ENCODE measurements around the gene RNASE8.
A peak's percentile ranks its signal among the peaks of the same experiment; 100 is the strongest.

The RNASE8 gene

DNA sequence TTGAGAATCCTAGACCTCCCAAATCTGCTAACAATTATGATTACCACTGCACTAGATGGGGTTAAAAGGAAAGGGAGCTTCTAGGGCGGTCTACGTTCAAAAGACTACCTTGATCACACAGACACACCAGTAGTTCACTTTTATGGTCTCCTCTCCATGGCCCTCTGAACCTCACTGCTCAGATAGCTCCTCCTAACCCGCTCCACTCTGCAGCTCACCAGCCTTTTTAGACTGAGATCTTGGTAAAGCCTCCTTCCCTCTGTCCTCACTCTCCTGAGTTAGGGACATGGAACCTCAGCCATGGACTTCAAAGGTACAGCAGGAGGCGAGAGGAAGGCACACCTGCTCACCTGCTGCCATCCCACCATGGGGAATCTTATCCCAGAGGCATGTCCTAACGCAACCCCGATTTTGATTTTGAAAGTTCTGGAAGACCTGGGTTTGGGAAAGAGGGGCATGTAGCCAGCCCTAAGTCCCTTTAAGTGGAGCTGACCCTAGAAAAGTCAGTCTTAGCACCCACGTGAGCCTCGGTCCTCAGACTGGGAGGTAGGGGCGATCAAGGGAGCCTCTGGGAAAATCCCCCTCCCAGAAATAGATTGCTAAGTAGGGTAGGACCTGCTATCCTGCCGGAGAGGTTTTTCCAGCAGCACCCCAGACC is 39.5 kb downstream of the RNASE8 start:
- peak overlapping the region in 3 of 5 donors; percentile 24 to 33 (median 27) for H3K4me3 ChIP-seq (ENCODE audit: low read depth in 1 of 5, low read length in 5 of 5)
- H3K9ac ChIP-seq (ENCODE audit: low read length in 5 of 5) = peak overlapping the region in 4 of 5 donors; percentile 11 to 67 (median 52)
- H3K9me3 ChIP-seq (ENCODE audit: control insufficient read depth in 5 of 5, low read length in 5 of 5) = no peaks in the 10 kb centered on the region
- H3K27ac ChIP-seq (ENCODE audit: low read depth, low read length) = peak overlapping the region; percentile 87
- H3K4me1 ChIP-seq (ENCODE audit: control insufficient read depth in 5 of 5, insufficient read depth in 5 of 5, low read length in 5 of 5) = peaks cover 4 to 44% (median 34%) of the 10 kb centered on the region in 5 donors
- H3K36me3 ChIP-seq (ENCODE audit: control insufficient read depth in 5 of 5, insufficient read depth in 5 of 5, low read length in 5 of 5) = peaks cover 0 to 11% (median 8%) of the 10 kb centered on the region in 5 donors
- H3K27me3 ChIP-seq (ENCODE audit: control insufficient read depth in 5 of 5, insufficient read depth in 4 of 5, low read length in 5 of 5) = no peaks in the 10 kb centered on the region

DNA sequence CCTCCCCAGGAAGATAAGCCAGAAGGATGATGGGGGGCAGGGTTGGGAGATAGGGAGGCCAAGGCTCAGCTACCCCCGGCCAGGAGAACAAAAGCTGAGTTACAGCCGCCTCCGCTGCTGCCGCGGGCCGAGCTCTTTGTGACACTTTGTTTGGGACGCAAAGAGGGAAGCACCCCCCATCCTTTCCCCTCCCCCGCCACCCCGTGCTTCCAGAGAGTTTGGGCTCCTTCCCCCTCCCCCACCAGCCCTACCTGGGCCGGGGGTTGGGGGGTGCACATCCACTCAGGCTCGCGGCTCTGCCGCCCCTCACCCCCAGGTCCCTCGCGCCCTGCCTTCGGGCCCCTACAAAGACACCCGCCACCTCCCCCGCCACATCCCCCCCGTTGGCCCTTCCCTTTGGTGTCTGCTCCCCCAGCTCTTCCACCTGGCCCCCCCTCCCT is 40.0 kb downstream of the RNASE8 start:
- H3K36me3 ChIP-seq (ENCODE audit: control insufficient read depth in 5 of 5, insufficient read depth in 5 of 5, low read length in 5 of 5) = peaks cover 0 to 9% (median 7%) of the 10 kb centered on the region in 5 donors
- H3K9me3 ChIP-seq (ENCODE audit: control insufficient read depth in 5 of 5, low read length in 5 of 5) = no peaks in the 10 kb centered on the region
- H3K27ac ChIP-seq (ENCODE audit: low read depth, low read length) = peak overlapping the region; percentile 87
- no peaks in the 10 kb centered on the region for H3K27me3 ChIP-seq (ENCODE audit: control insufficient read depth in 5 of 5, insufficient read depth in 4 of 5, low read length in 5 of 5)
- H3K4me3 ChIP-seq (ENCODE audit: low read depth in 1 of 5, low read length in 5 of 5) = peak overlapping the region in 2 of 5 donors; percentile 24 to 27
- H3K4me1 ChIP-seq (ENCODE audit: control insufficient read depth in 5 of 5, insufficient read depth in 5 of 5, low read length in 5 of 5) = peaks cover 4 to 40% (median 31%) of the 10 kb centered on the region in 5 donors
- peak overlapping the region in 3 of 5 donors; percentile 11 to 67 (median 56) for H3K9ac ChIP-seq (ENCODE audit: low read length in 5 of 5)

DNA sequence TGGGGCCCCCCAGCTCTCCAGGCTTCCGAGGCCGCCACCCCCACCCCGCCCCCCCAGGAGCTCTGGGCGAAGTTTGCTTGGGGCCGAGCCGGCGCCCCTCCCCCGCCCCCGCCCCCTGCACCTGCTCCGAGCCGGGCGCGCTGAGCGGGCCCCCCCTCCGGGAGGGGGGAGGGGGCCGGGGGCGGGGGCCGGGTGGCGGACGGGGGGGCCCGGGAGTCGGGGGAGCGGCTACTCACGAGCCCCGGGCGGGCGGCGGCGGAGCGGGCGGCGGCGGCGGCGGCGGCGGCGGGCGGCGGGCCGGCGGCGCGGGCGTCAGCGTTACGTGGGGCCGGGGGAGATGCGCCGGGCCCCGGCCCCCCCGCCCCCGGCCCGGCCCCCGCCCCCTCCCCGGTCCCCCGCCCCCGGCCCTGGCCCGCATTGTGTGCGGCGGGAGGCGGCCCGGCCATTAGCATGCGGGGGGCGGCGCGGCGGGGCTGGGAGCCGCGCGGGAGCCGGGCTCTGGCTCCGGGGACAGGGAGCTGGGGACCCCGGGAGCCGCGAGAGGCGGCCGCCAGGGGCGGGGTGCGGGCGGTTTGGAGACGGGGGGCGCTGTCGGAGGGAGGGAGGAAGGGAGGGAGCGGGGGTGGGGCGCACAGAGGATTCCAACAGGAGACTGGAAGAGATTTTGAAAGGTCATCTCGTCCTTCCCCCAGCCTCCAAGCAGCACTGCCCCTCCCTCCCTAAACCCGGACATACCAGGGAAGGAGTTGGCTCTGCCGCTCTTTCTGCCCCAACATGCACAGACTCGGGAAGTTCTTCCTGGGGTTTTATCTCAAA is 40.7 kb downstream of the RNASE8 start, which contains the start of gene ZNF219:
Gene ZNF219, minus strand, starts transcription at position 580 of the 816 bp plus-strand sequence. CDS start 5,064 bp downstream, outside the sequence.
- no peaks in the 10 kb centered on the region for H3K27me3 ChIP-seq (ENCODE audit: control insufficient read depth in 5 of 5, insufficient read depth in 4 of 5, low read length in 5 of 5)
- peaks cover 0 to 2% (median under 1%) of the 10 kb centered on the region in 5 donors for H3K36me3 ChIP-seq (ENCODE audit: control insufficient read depth in 5 of 5, insufficient read depth in 5 of 5, low read length in 5 of 5)
- peak within 1 kb of the TSS; percentile 65 to 79 (median 71) for H3K4me3 ChIP-seq (ENCODE audit: low read depth in 1 of 5, low read length in 5 of 5)
- H3K9ac ChIP-seq (ENCODE audit: low read length in 5 of 5) = peak within 1 kb of the TSS; percentile 65 to 87 (median 81)
- peaks cover 8 to 45% (median 35%) of the 10 kb centered on the region in 5 donors for H3K4me1 ChIP-seq (ENCODE audit: control insufficient read depth in 5 of 5, insufficient read depth in 5 of 5, low read length in 5 of 5)
- peak within 1 kb of the TSS; percentile 89 for H3K27ac ChIP-seq (ENCODE audit: low read depth, low read length)
- no peaks in the 10 kb centered on the region for H3K9me3 ChIP-seq (ENCODE audit: control insufficient read depth in 5 of 5, low read length in 5 of 5)

DNA sequence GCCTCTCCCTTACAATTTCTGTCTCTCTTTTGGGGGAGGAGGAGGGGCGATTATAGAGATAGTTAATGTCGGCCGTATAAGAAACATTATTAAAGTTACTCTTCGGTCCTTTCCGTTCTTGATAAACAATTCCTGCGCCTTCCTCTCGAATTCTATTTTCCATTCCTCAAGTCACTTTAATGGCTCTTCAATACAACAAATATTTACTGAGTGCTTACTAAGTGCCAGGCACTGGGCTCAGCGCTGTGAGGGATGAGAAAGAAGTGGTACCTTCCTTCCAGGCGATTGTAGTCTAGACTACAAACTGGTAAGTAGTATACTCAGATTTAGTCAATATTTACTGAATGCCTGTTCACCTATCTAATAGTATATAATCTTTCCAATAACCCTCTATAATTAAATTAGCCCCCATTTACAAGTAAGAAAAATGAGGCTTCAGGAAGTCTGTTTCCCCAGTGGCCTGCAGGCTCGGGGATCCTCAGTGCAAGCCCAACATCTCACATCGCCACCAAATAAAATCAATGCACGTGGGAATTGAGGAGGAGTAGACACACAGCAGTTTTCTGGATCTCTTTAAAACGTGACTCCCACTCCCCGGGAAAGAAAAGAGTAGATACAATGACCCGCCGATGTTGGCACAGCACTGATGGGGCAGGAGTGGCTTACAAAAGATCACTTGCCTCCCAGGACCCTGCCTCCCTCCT is 41.4 kb downstream of the RNASE8 start:
- H3K9ac ChIP-seq (ENCODE audit: low read length in 5 of 5) = peak overlapping the region; percentile 65 to 87 (median 81)
- no peaks in the 10 kb centered on the region for H3K36me3 ChIP-seq (ENCODE audit: control insufficient read depth in 5 of 5, insufficient read depth in 5 of 5, low read length in 5 of 5)
- H3K4me1 ChIP-seq (ENCODE audit: control insufficient read depth in 5 of 5, insufficient read depth in 5 of 5, low read length in 5 of 5) = peaks cover 10 to 46% (median 42%) of the 10 kb centered on the region in 5 donors
- peak overlapping the region; percentile 65 to 79 (median 71) for H3K4me3 ChIP-seq (ENCODE audit: low read depth in 1 of 5, low read length in 5 of 5)
- no peaks in the 10 kb centered on the region for H3K9me3 ChIP-seq (ENCODE audit: control insufficient read depth in 5 of 5, low read length in 5 of 5)
- H3K27me3 ChIP-seq (ENCODE audit: control insufficient read depth in 5 of 5, insufficient read depth in 4 of 5, low read length in 5 of 5) = no peaks in the 10 kb centered on the region
- H3K27ac ChIP-seq (ENCODE audit: low read depth, low read length) = peak overlapping the region; percentile 89

DNA sequence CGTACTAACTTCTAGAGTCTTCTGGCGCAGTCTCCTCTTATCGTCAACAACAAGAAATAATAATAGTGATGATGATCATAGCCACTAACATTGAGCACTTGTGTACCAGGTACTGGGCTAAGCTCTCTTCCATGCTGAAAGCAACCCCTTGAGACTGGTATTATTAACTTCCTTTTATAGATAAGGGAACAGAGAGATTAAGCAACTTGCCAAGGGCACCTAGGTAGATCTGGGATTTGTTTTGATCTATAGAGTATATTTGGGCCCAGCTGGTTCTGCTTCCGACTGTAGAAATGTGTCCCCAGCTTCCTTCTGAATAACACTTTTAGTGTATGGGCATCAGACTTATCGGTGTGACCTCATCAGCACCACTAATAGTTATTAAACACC is 42.0 kb downstream of the RNASE8 start:
- no peaks in the 10 kb centered on the region for H3K27me3 ChIP-seq (ENCODE audit: control insufficient read depth in 5 of 5, insufficient read depth in 4 of 5, low read length in 5 of 5)
- H3K36me3 ChIP-seq (ENCODE audit: control insufficient read depth in 5 of 5, insufficient read depth in 5 of 5, low read length in 5 of 5) = no peaks in the 10 kb centered on the region
- no peaks in the 10 kb centered on the region for H3K9me3 ChIP-seq (ENCODE audit: control insufficient read depth in 5 of 5, low read length in 5 of 5)
- peak overlapping the region in 2 of 5 donors; percentile 65 to 86 for H3K9ac ChIP-seq (ENCODE audit: low read length in 5 of 5)
- peak overlapping the region; percentile 89 for H3K27ac ChIP-seq (ENCODE audit: low read depth, low read length)
- H3K4me3 ChIP-seq (ENCODE audit: low read depth in 1 of 5, low read length in 5 of 5) = peak overlapping the region in 2 of 5 donors; percentile 16 to 79
- H3K4me1 ChIP-seq (ENCODE audit: control insufficient read depth in 5 of 5, insufficient read depth in 5 of 5, low read length in 5 of 5) = peaks cover 13 to 48% (median 43%) of the 10 kb centered on the region in 5 donors

DNA sequence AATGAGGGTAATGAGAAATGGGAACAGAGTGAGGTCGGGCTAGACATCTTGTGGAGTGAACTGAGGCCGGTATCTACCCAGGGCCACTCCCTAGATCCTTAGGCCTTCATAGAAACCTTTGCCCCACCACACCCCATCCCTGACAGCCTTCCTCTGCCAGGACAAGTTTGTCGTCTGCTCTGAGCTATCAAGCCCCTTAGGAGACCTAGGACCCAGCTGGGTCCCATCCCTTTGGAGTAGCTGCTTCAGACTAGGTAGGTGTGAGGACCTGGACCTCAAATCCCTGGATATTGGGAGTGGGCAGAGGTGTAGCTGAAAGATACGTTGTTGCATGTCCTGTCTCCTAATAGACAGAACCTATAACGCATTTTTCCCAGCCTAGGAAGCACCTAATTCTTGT is 43.3 kb downstream of the RNASE8 start, which contains the start of gene TMEM253:
Gene TMEM253, plus strand, starts transcription at position 136 of the 400 bp plus-strand sequence. CDS start 278 bp downstream, outside the sequence.
- Histone ChIP-seq H3K4me3 (ENCODE audit: low read depth in 1 of 5, low read length in 5 of 5) (no peak within 1 kb of the TSS), H3K9ac (ENCODE audit: low read length in 5 of 5) (peak within 1 kb of the TSS in 2 of 5 donors; percentile 11 to 86)

DNA sequence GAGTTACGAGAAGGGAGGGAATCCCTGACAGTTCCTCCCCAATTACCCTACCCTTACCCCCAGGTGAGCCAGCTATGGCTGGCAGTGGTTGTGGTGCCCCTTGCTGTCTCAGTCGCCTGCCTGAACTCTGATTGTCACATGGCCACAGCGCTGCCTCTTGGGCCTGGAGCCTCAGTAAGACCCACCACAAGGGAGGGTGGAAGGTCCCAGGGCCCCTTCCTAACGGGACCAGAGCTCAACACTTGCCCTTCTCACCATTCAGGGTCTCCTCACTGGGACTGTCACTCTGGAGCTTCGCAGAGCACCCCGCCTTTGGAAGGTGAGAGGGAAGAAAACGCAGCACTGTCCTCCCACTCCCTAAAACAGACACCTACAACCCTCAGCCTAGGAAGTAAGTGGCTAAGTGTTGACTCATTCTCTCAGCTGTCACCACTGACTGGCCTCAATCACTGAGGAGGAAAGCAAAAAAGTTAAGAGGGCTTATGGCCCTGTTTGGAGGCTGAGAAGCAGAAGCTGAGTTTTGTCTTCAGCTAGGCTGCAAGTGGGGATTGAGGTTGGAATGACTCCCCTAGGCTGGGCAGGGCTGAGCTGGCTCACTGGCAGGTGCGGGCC is 44.3 kb downstream of the RNASE8 start:
- Histone ChIP-seq H3K4me3 (ENCODE audit: low read depth in 1 of 5, low read length in 5 of 5) (no peak overlapping the region), H3K9ac (ENCODE audit: low read length in 5 of 5) (no peak overlapping the region), H3K27ac (ENCODE audit: low read depth, low read length) (no peak overlapping the region), H3K27me3 (ENCODE audit: control insufficient read depth in 5 of 5, insufficient read depth in 4 of 5, low read length in 5 of 5) (no peaks in the 10 kb centered on the region), H3K4me1 (ENCODE audit: control insufficient read depth in 5 of 5, insufficient read depth in 5 of 5, low read length in 5 of 5) (peaks cover 21 to 64% (median 58%) of the 10 kb centered on the region in 5 donors), H3K9me3 (ENCODE audit: control insufficient read depth in 5 of 5, low read length in 5 of 5) (no peaks in the 10 kb centered on the region), H3K36me3 (ENCODE audit: control insufficient read depth in 5 of 5, insufficient read depth in 5 of 5, low read length in 5 of 5) (no peaks in the 10 kb centered on the region)

More for the DNA sequence above, 43.3 kb downstream of the RNASE8 start, which contains the start of gene TMEM253:
- Histone ChIP-seq H3K36me3 (ENCODE audit: control insufficient read depth in 5 of 5, insufficient read depth in 5 of 5, low read length in 5 of 5) (no peaks in the 10 kb centered on the region), H3K27ac (ENCODE audit: low read depth, low read length) (no peak within 1 kb of the TSS), H3K27me3 (ENCODE audit: control insufficient read depth in 5 of 5, insufficient read depth in 4 of 5, low read length in 5 of 5) (no peaks in the 10 kb centered on the region), H3K4me1 (ENCODE audit: control insufficient read depth in 5 of 5, insufficient read depth in 5 of 5, low read length in 5 of 5) (peaks cover 18 to 61% (median 56%) of the 10 kb centered on the region in 5 donors), H3K9me3 (ENCODE audit: control insufficient read depth in 5 of 5, low read length in 5 of 5) (no peaks in the 10 kb centered on the region)

DNA sequence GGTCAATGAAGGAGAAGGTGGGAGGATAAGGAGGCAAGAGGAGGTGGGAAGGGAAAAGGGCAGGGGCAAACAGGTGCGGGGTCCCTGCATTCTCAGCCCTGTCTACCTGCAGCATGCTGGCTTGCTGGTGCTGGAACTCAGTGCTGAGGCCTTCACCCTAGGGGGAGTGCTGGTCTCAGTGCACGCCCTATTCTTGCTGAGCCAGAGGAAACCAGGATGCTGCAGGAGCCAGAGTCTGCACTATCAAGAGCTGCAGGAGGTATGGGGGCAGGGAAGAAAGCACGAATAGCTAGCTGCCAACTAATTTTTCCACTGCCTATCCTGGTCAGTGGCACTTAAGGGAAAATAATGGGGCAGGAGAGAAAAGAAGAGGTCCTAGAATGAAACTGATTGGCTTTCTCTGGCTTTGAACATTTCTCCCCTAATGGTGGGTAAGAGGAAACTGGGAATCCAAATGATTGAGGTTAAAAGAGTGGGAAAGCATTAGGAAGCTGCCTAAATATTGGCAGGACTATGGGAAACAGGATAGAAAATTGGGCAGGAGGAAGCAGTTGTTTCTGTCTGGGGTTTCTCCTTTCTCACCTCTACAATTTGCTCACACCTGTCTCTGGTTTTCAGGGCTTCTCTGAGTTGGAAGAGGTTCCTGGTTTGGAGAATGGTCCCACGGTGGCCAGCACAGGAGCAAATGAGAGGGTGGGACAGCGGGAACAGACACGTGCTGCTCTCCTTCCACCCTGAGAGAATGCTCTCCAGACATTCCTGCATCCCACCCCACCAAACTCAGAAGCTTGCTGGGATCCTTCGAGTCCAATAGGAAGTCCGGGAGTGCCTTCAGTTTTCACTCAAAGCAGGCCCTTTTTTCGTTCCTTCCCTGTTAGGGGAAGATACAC is 45.1 kb downstream of the RNASE8 start:
- H3K4me1 ChIP-seq (ENCODE audit: control insufficient read depth in 5 of 5, insufficient read depth in 5 of 5, low read length in 5 of 5) = peaks cover 21 to 66% (median 59%) of the 10 kb centered on the region in 5 donors
- peak overlapping the region; percentile 100 for H3K27ac ChIP-seq (ENCODE audit: low read depth, low read length)
- H3K36me3 ChIP-seq (ENCODE audit: control insufficient read depth in 5 of 5, insufficient read depth in 5 of 5, low read length in 5 of 5) = no peaks in the 10 kb centered on the region
- peak overlapping the region in 1 of 5 donors; percentile 36 for H3K9ac ChIP-seq (ENCODE audit: low read length in 5 of 5)
- peak overlapping the region; percentile 49 to 93 (median 90) for H3K4me3 ChIP-seq (ENCODE audit: low read depth in 1 of 5, low read length in 5 of 5)
- H3K27me3 ChIP-seq (ENCODE audit: control insufficient read depth in 5 of 5, insufficient read depth in 4 of 5, low read length in 5 of 5) = no peaks in the 10 kb centered on the region
- no peaks in the 10 kb centered on the region for H3K9me3 ChIP-seq (ENCODE audit: control insufficient read depth in 5 of 5, low read length in 5 of 5)
